ENCODE data around the gene LRRC37A2.
"Not testable (repeated sequence)": the region's sequence is repeated elsewhere in the genome, so short reads cannot be mapped to it uniquely, and the experiment has no call there.

LRRC37A2 gene

GRCh38 chr17:46600767-46601166 is 88.5 kb downstream of the LRRC37A2 start:
- DNase-seq, result not testable (repeated sequence)

GRCh38 chr17:46603125-46603524 is 90.9 kb downstream of the LRRC37A2 start:
- not testable (repeated sequence) for DNase-seq
